Endothelial cell (in vitro differentiated cells): ENCODE results near the gene HDAC9. TPM values are rescaled to one million over a fixed set of nuclear protein-coding genes. Genes with fewer than 3 reads are reported as not detected.

Experiments
- DNase-seq: peaks from one replicate; pipeline ENCODE4 v3.0.0; 2021; ENCODE audit warnings: low spot score
- H3K27ac Mint-ChIP-seq: one replicate; pipeline ENCODE4 v1.8.0; 2021; ENCODE audit warnings: mixed read lengths, inconsistent platforms; ENCODE audit not compliant: unreplicated experiment
- H3K27me3 Mint-ChIP-seq: one replicate; pipeline ENCODE4 v1.8.0; 2021; ENCODE audit warnings: mild to moderate bottlenecking, moderate library complexity, mixed read lengths, inconsistent platforms; ENCODE audit not compliant: unreplicated experiment
- H3K36me3 Mint-ChIP-seq: one replicate; pipeline ENCODE4 v1.8.0; 2021; ENCODE audit warnings: mild to moderate bottlenecking, low read depth, mixed read lengths, inconsistent platforms; ENCODE audit not compliant: unreplicated experiment
- H3K4me1 Mint-ChIP-seq: one replicate; pipeline ENCODE4 v1.8.0; 2021; ENCODE audit warnings: mild to moderate bottlenecking, mixed read lengths, inconsistent platforms; ENCODE audit not compliant: unreplicated experiment
- H3K4me3 Mint-ChIP-seq: one replicate; pipeline ENCODE4 v1.8.0; 2021; ENCODE audit warnings: mild to moderate bottlenecking, mixed read lengths, inconsistent platforms; ENCODE audit not compliant: unreplicated experiment
- H3K9me3 Mint-ChIP-seq: one replicate; pipeline ENCODE4 v1.8.0; 2021; ENCODE audit warnings: mixed read lengths, inconsistent platforms; ENCODE audit not compliant: unreplicated experiment
- CTCF ChIP-seq: fragments of 200-600 bp; sonication (generic); IDR thresholded peaks from one replicate; pipeline ENCODE4 v1.5.0; 2021; ENCODE audit warnings: antibody characterized with exemption; ENCODE audit not compliant: unreplicated experiment
- total RNA-seq: library from RNA; stranded (reverse); fragmentation: NEBNext Ultra II Directional; extraction: Animal tissue kit (Norgen Biotek cat#: 25700); gene quantifications from one replicate; pipeline ENCODE4 v1.2.1, GENCODE V29; 2021; ENCODE audit not compliant: unreplicated experiment

The HDAC9 gene
- total RNA-seq, 1 donor from 2014 or later: 1.2 TPM

- H3K27ac Mint-ChIP-seq: no peak overlapping the region
- no peaks in the 10 kb centered on the region for H3K36me3 Mint-ChIP-seq
- DNase-seq: no peak
- no peaks in the 10 kb centered on the region for H3K9me3 Mint-ChIP-seq
- no peaks in the 10 kb centered on the region for H3K27me3 Mint-ChIP-seq
- H3K4me1 Mint-ChIP-seq: no peaks in the 10 kb centered on the region
- no peak for TF ChIP-seq CTCF
- no peak overlapping the region for H3K4me3 Mint-ChIP-seq
Observed at GRCh38 chr7:18468795-18469194, 26.8 kb upstream of the HDAC9 start.

- Mint-ChIP-seq H3K4me1 (no peaks in the 10 kb centered on the region), H3K4me3 (no peak overlapping the region), H3K27ac (no peak overlapping the region), H3K36me3 (no peaks in the 10 kb centered on the region), H3K9me3 (no peaks in the 10 kb centered on the region), H3K27me3 (no peaks in the 10 kb centered on the region)
- DNase-seq: no peak
- TF ChIP-seq CTCF: no peak
Observed at GRCh38 chr7:18469316-18469715, 26.2 kb upstream of the HDAC9 start.

GRCh38 chr7:18471476-18472160 lies 23.9 kb upstream of the HDAC9 start:
- Mint-ChIP-seq H3K4me1 (no peaks in the 10 kb centered on the region), H3K9me3 (no peaks in the 10 kb centered on the region)
- TF ChIP-seq CTCF: no peak

GRCh38 chr7:18472161-18472483 lies 23.4 kb upstream of the HDAC9 start:
- H3K27ac Mint-ChIP-seq: no peak overlapping the region
- no peak for DNase-seq
- H3K9me3 Mint-ChIP-seq: no peaks in the 10 kb centered on the region
- no peaks in the 10 kb centered on the region for H3K4me1 Mint-ChIP-seq
- no peak overlapping the region for H3K4me3 Mint-ChIP-seq
- no peaks in the 10 kb centered on the region for H3K36me3 Mint-ChIP-seq
- TF ChIP-seq CTCF: no peak
- no peaks in the 10 kb centered on the region for H3K27me3 Mint-ChIP-seq

More at GRCh38 chr7:18471476-18472160, 23.9 kb upstream of the HDAC9 start:
- Mint-ChIP-seq H3K4me3 (no peak overlapping the region), H3K27ac (no peak overlapping the region), H3K27me3 (no peaks in the 10 kb centered on the region), H3K36me3 (no peaks in the 10 kb centered on the region)
- no peak for DNase-seq

GRCh38 chr7:18473119-18473518 lies 22.4 kb upstream of the HDAC9 start:
- Mint-ChIP-seq H3K27me3 (no peaks in the 10 kb centered on the region), H3K9me3 (no peaks in the 10 kb centered on the region), H3K36me3 (no peaks in the 10 kb centered on the region), H3K4me3 (no peak overlapping the region), H3K4me1 (no peaks in the 10 kb centered on the region), H3K27ac (no peak overlapping the region)
- no peak for DNase-seq
- TF ChIP-seq CTCF: no peak
